ENCODE results near the gene ADPGK.
"Not testable (repeated sequence)": the region's sequence is repeated elsewhere in the genome, so short reads cannot be mapped to it uniquely, and the experiment has no call there.

DNA sequence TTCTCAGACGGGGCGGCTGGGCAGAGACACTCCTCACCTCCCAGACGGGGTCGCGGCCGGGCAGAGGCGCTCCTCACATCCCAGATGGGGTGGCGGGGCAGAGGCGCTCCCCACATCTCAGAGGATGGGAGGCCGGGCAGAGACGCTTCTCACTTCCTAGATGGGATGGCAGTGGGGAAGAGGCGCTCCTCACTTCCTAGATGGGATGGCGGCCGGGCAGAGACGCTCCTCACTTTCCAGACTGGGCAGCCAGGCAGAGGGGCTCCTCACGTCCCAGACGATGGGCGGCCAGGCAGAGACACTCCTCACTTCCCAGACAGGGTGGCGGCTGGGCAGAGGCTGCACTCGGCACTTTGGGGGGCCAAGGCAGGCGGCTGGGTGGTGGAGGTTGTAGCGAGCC lies 23.8 kb upstream of the ADPGK start:
- not testable (repeated sequence) for TF ChIP-seq CTCF, POLR2A (IDR thresholded peaks at IDR 0.05)
